Vagina (tissue), 2 donors: ENCODE measurements around the gene NDUFAF5. TPM values are rescaled to one million over a fixed set of nuclear protein-coding genes. Genes with fewer than 3 reads are reported as not detected.

Source experiments
- DNase-seq, 2 donors: peaks; one replicate each; pipeline ENCODE4 v3.0.0-alpha.2; 2017; ENCODE audit errors: extremely low spot score in 2 of 2
- H3K27ac ChIP-seq: fragments of 200-600 bp; sonication (generic); one replicate; pipeline ENCODE4 v1.5.1; 2019
- H3K27me3 ChIP-seq: fragments of 200-600 bp; sonication (generic); one replicate; pipeline ENCODE4 v1.5.1; 2019
- H3K36me3 ChIP-seq, 2 donors: fragments of 200-600 bp; sonication (generic); one replicate each; pipeline ENCODE4 v1.5.1; 2017 to 2019
- H3K4me1 ChIP-seq: fragments of 200-600 bp; sonication (generic); one replicate; pipeline ENCODE4 v1.5.1; 2019
- H3K4me3 ChIP-seq, 2 donors: fragments of 200-600 bp; sonication (generic); 1 replicate in 1 of 2; 2 replicates in 1 of 2; pipeline ENCODE4 v1.5.1; 2016 to 2019
- H3K9me3 ChIP-seq: fragments of 200-600 bp; sonication (generic); one replicate; pipeline ENCODE4 v1.5.1; 2019
- POLR2A ChIP-seq, 2 donors: fragments of 450-650 bp; IDR thresholded peaks; one replicate each; pipeline ENCODE4 v1.6.1; 2017; ENCODE audit warnings: antibody characterized with exemption in 2 of 2, mild to moderate bottlenecking in 2 of 2, moderate library complexity in 2 of 2
- POLR2AphosphoS5 ChIP-seq, 2 donors: sonication (generic); formaldehyde crosslinking; IDR thresholded peaks; one replicate each; pipeline ENCODE4 v1.9.0; 2017; ENCODE audit warnings: antibody characterized with exemption in 2 of 2, mild to moderate bottlenecking in 2 of 2, low read depth in 1 of 2; ENCODE audit not compliant: insufficient read depth in 1 of 2
- intact Hi-C: fragments of 100-400 bp; cut with DNase I; formaldehyde crosslinking; loops from one replicate; pipeline ENCODE4 v1.15.1; 2023
- total RNA-seq: library from RNA; depleted of rRNA; stranded (reverse); fragments of >200 nt; gene quantifications from one replicate; pipeline ENCODE4 v1.2.3, GENCODE V29; 2016
- TF ChIP-seq, protein P1 (sequence below), 3 experiments: fragments of 450-650 bp in 2 of 3; fragments of 200-600 bp in 1 of 3; sonication (generic) in 1 of 3; IDR thresholded peaks; one replicate each; pipeline ENCODE4 v1.5.1; 2017 to 2019; ENCODE audit warnings: antibody characterized with exemption in 3 of 3, mild to moderate bottlenecking in 2 of 3, moderate library complexity in 2 of 3

The NDUFAF5 gene
- total RNA-seq, 1 donor from 2014 or later: 11.3 TPM

DNA sequence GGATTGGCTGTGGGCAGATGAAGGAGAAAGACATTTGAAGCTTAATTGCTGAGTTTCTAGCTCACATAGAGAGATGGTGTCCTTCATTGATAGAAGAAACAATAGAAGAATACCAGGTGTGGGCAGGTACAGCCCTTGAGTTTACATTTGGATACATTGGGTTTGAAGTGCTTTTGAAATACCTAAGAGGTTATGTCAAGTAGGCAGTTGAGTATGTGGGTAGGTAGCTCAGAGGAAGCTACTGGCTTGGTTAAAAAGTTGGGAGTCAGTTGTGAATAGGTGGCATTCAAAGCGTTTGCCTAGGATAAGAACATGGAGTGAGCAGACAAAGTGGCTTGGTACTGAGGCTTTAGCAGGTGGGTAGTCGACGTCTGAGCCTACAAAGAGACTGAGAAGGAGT is 25.0 kb downstream of the NDUFAF5 start:
- no peak for DNase-seq
- TF ChIP-seq, protein P1, sequence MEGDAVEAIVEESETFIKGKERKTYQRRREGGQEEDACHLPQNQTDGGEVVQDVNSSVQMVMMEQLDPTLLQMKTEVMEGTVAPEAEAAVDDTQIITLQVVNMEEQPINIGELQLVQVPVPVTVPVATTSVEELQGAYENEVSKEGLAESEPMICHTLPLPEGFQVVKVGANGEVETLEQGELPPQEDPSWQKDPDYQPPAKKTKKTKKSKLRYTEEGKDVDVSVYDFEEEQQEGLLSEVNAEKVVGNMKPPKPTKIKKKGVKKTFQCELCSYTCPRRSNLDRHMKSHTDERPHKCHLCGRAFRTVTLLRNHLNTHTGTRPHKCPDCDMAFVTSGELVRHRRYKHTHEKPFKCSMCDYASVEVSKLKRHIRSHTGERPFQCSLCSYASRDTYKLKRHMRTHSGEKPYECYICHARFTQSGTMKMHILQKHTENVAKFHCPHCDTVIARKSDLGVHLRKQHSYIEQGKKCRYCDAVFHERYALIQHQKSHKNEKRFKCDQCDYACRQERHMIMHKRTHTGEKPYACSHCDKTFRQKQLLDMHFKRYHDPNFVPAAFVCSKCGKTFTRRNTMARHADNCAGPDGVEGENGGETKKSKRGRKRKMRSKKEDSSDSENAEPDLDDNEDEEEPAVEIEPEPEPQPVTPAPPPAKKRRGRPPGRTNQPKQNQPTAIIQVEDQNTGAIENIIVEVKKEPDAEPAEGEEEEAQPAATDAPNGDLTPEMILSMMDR (IDR thresholded peaks at IDR 0.05): no peak
- TF ChIP-seq POLR2AphosphoS5 (IDR thresholded peaks at IDR 0.05; ENCODE audit: insufficient read depth in 1 of 2, low read depth in 1 of 2) (no peak), POLR2A (IDR thresholded peaks at IDR 0.05) (no peak)
- intact Hi-C loops: loop anchor here (10.0 kb wide), 1 partner anchor 245 kb away; no protein-coding TSS in a partner anchor
- Histone ChIP-seq H3K36me3 (peaks cover 0 to 44% of the 10 kb centered on the region in 2 donors), H3K27ac (no peak overlapping the region), H3K4me3 (no peak overlapping the region), H3K4me1 (no peaks in the 10 kb centered on the region), H3K9me3 (no peaks in the 10 kb centered on the region), H3K27me3 (no peaks in the 10 kb centered on the region)

GRCh38 chr20:13810446-13810845 is 25.6 kb downstream of the NDUFAF5 start:
- intact Hi-C loops: loop anchor here (10.0 kb wide), 1 partner anchor 244 kb away; no protein-coding TSS in a partner anchor

GRCh38 chr20:13813910-13814309 is 29.1 kb downstream of the NDUFAF5 start:
- Histone ChIP-seq H3K27ac (no peak overlapping the region), H3K27me3 (no peaks in the 10 kb centered on the region), H3K9me3 (no peaks in the 10 kb centered on the region), H3K4me1 (no peaks in the 10 kb centered on the region), H3K4me3 (no peak overlapping the region), H3K36me3 (peaks cover 0 to 61% of the 10 kb centered on the region in 2 donors)
- intact Hi-C loops: loop anchor here (10.0 kb wide), 1 partner anchor 241 kb away; no protein-coding TSS in a partner anchor
- TF ChIP-seq, protein P1 (IDR thresholded peaks at IDR 0.05): no peak
- no peak for TF ChIP-seq POLR2AphosphoS5 (IDR thresholded peaks at IDR 0.05; ENCODE audit: insufficient read depth in 1 of 2, low read depth in 1 of 2)
- no peak for TF ChIP-seq POLR2A (IDR thresholded peaks at IDR 0.05)
- no peak for DNase-seq

More at GRCh38 chr20:13810446-13810845, 25.6 kb downstream of the NDUFAF5 start:
- Histone ChIP-seq H3K4me1 (no peaks in the 10 kb centered on the region), H3K36me3 (peaks cover 0 to 45% of the 10 kb centered on the region in 2 donors), H3K27ac (no peak overlapping the region), H3K4me3 (no peak overlapping the region), H3K27me3 (no peaks in the 10 kb centered on the region), H3K9me3 (no peaks in the 10 kb centered on the region)
- no peak for DNase-seq
- TF ChIP-seq, protein P1 (IDR thresholded peaks at IDR 0.05): no peak
- TF ChIP-seq POLR2A (IDR thresholded peaks at IDR 0.05) (no peak), POLR2AphosphoS5 (IDR thresholded peaks at IDR 0.05; ENCODE audit: insufficient read depth in 1 of 2, low read depth in 1 of 2) (no peak)

DNA sequence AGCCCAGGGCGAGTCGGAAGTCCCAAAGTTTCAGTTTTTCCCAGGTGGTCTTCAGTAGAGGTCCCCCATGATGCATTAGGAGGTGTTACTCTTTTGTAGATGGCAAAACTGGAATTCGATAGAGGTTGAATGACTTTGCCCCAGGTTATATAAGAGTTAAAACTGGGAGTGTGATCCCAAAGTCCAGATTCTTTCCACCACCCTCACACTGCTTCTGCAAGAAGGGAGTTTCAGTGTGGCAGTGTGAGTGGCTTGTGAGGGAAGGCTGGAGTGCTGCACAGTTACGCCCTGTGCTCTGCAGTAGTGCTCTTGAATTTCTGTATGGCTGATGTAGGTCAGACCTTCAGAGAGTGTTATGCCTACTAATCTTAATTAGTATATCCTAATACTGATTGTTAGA is 29.8 kb downstream of the NDUFAF5 start:
- Histone ChIP-seq H3K9me3 (no peaks in the 10 kb centered on the region), H3K27ac (no peak overlapping the region), H3K36me3 (peaks cover 0 to 54% of the 10 kb centered on the region in 2 donors), H3K4me3 (no peak overlapping the region), H3K27me3 (no peaks in the 10 kb centered on the region), H3K4me1 (no peaks in the 10 kb centered on the region)
- intact Hi-C loops: loop anchor here (10.0 kb wide), 1 partner anchor 240 kb away; no protein-coding TSS in a partner anchor
- no peak for DNase-seq
- TF ChIP-seq, protein P1 (IDR thresholded peaks at IDR 0.05): no peak
- TF ChIP-seq POLR2A (IDR thresholded peaks at IDR 0.05): no peak
- no peak for TF ChIP-seq POLR2AphosphoS5 (IDR thresholded peaks at IDR 0.05; ENCODE audit: insufficient read depth in 1 of 2, low read depth in 1 of 2)

- intact Hi-C loops: loop anchor here (10.0 kb wide), 1 partner anchor 238 kb away; no protein-coding TSS in a partner anchor
- TF ChIP-seq, protein P1 (IDR thresholded peaks at IDR 0.05): no peak
- no peak for TF ChIP-seq POLR2AphosphoS5 (IDR thresholded peaks at IDR 0.05; ENCODE audit: insufficient read depth in 1 of 2, low read depth in 1 of 2)
- TF ChIP-seq POLR2A (IDR thresholded peaks at IDR 0.05): no peak
- H3K4me3 ChIP-seq: no peak overlapping the region
- H3K27ac ChIP-seq: no peak overlapping the region
- H3K9me3 ChIP-seq: no peaks in the 10 kb centered on the region
- H3K36me3 ChIP-seq: peaks cover 0 to 36% of the 10 kb centered on the region in 2 donors
- H3K4me1 ChIP-seq: no peaks in the 10 kb centered on the region
- no peak for DNase-seq
- H3K27me3 ChIP-seq: no peaks in the 10 kb centered on the region
Measured at GRCh38 chr20:13816757-13817156, 31.9 kb downstream of the NDUFAF5 start.
